GM23338 (cell line): ENCODE measurements around the gene U2SURP. TPM values are rescaled to one million over a fixed set of nuclear protein-coding genes. Genes with fewer than 3 reads are reported as not detected.
A peak's percentile ranks its signal among the peaks of the same experiment; 100 is the strongest.

ENCODE experiments used
- ATAC-seq: fragments of 200-7000 bp; cut with Tn5 transposase; 3 replicates; pipeline ENCODE4 v1.9.1; 2020
- DNase-seq: peaks from one replicate; pipeline ENCODE4 v3.0.0-alpha.2; 2015; ENCODE audit warnings: low spot score
- H2AFZ ChIP-seq: fragments of 200-600 bp; sonication (generic); 2 replicates; pipeline ENCODE4 v1.8.0; 2016; ENCODE audit warnings: antibody characterized with exemption, mild to moderate bottlenecking, moderate library complexity
- H3F3A ChIP-seq: fragments of 200-600 bp; sonication (generic); replicated peaks from 2 replicates; pipeline ENCODE4 v1.8.0; 2017; ENCODE audit warnings: antibody characterized with exemption, mixed run types, low read depth
- H3K27ac ChIP-seq: fragments of 200-600 bp; sonication (generic); 2 replicates; pipeline ENCODE4 v1.6.1; 2016; ENCODE audit warnings: low read depth
- H3K27me3 ChIP-seq: fragments of 200-600 bp; sonication (generic); 2 replicates; pipeline ENCODE4 v1.8.0; 2016; ENCODE audit warnings: mild to moderate bottlenecking, mixed run types, moderate library complexity; ENCODE audit not compliant: insufficient read depth
- H3K36me3 ChIP-seq: fragments of 200-600 bp; sonication (generic); 2 replicates; pipeline ENCODE4 v1.8.0; 2016; ENCODE audit warnings: mild to moderate bottlenecking; ENCODE audit not compliant: insufficient read depth
- H3K4me1 ChIP-seq: fragments of 200-600 bp; sonication (generic); 2 replicates; pipeline ENCODE4 v1.8.0; 2016; ENCODE audit warnings: mild to moderate bottlenecking, moderate library complexity; ENCODE audit not compliant: insufficient read depth
- H3K4me2 ChIP-seq: fragments of 200-600 bp; sonication (generic); 2 replicates; pipeline ENCODE4 v1.7.1; 2017; ENCODE audit warnings: mixed run types
- H3K4me3 ChIP-seq: fragments of 200-600 bp; sonication (generic); 2 replicates; pipeline ENCODE4 v1.6.1; 2016; ENCODE audit warnings: mixed run types
- H3K79me2 ChIP-seq: fragments of 200-600 bp; sonication (generic); replicated peaks from 2 replicates; pipeline ENCODE4 v1.8.0; 2017; ENCODE audit warnings: mild to moderate bottlenecking; ENCODE audit not compliant: insufficient read depth
- H3K9me2 ChIP-seq: fragments of 200-600 bp; sonication (generic); 2 replicates; pipeline ENCODE4 v1.8.0; 2017; ENCODE audit not compliant: insufficient read depth
- H4K20me1 ChIP-seq: fragments of 200-600 bp; sonication (generic); replicated peaks from 2 replicates; pipeline ENCODE4 v1.8.0; 2017; ENCODE audit warnings: mild to moderate bottlenecking; ENCODE audit not compliant: insufficient read depth
- H3K27ac Mint-ChIP-seq: 2 replicates; pipeline ENCODE4 v1.8.0; 2020; ENCODE audit warnings: inconsistent platforms, mild to moderate bottlenecking, moderate library complexity, mixed read lengths
- H3K27me3 Mint-ChIP-seq: 3 replicates; pipeline ENCODE4 v1.8.0; 2022; ENCODE audit warnings: low read depth, mild to moderate bottlenecking, moderate library complexity, mixed read lengths, inconsistent platforms; ENCODE audit not compliant: insufficient read depth, poor library complexity
- H3K36me3 Mint-ChIP-seq: 3 replicates; pipeline ENCODE4 v1.8.0; 2021; ENCODE audit warnings: low read depth, mild to moderate bottlenecking, inconsistent platforms, moderate library complexity, mixed read lengths
- H3K4me1 Mint-ChIP-seq: 3 replicates; pipeline ENCODE4 v1.8.0; 2020; ENCODE audit warnings: mild to moderate bottlenecking, inconsistent platforms, mixed read lengths
- H3K4me3 Mint-ChIP-seq: 3 replicates; pipeline ENCODE4 v1.8.0; 2021; ENCODE audit warnings: moderate library complexity, mild to moderate bottlenecking, inconsistent platforms, mixed read lengths
- H3K9me3 Mint-ChIP-seq: 3 replicates; pipeline ENCODE4 v1.8.0; 2020; ENCODE audit warnings: moderate library complexity, mild to moderate bottlenecking, inconsistent platforms, mixed read lengths
- CREB1 ChIP-seq: fragments of 250-450 bp; sonication (Bioruptor Pico); IDR thresholded peaks from 2 replicates; pipeline ENCODE4 v1.5.0; 2020; ENCODE audit warnings: low read depth, mild to moderate bottlenecking, moderate library complexity
- CTCF ChIP-seq, 2 experiments: fragments of 200-600 bp in 1 of 2; sonication (generic) in 1 of 2; conservative IDR thresholded peaks; 2 replicates each; pipeline versions ENCODE4 v1.5.1 to v1.6.1; 2016 to 2017; ENCODE audit warnings: antibody characterized with exemption in 2 of 2, low read depth in 2 of 2, mild to moderate bottlenecking in 2 of 2, moderate library complexity in 1 of 2
- ETS1 ChIP-seq: IDR thresholded peaks from 2 replicates; pipeline ENCODE4 v1.6.1; 2016; ENCODE audit warnings: antibody characterized with exemption
- EZH2 ChIP-seq: fragments of 200-600 bp; sonication (generic); IDR thresholded peaks from one replicate; pipeline ENCODE4 v1.8.0; 2017; ENCODE audit warnings: antibody characterized with exemption, mild to moderate bottlenecking, low read depth; ENCODE audit not compliant: unreplicated experiment
- EZH2phosphoT487 ChIP-seq: fragments of 200-600 bp; sonication (generic); IDR thresholded peaks from one replicate; pipeline ENCODE4 v1.8.1; 2018; ENCODE audit warnings: antibody characterized with exemption; ENCODE audit not compliant: unreplicated experiment
- JUNB ChIP-seq: IDR thresholded peaks from one replicate; pipeline ENCODE4 v1.6.1; 2016; ENCODE audit warnings: antibody characterized with exemption; ENCODE audit not compliant: unreplicated experiment
- NANOG ChIP-seq: IDR thresholded peaks from 2 replicates; pipeline ENCODE4 v1.6.1; 2016; ENCODE audit warnings: antibody characterized with exemption, borderline replicate concordance
- POLR2AphosphoS5 ChIP-seq: IDR thresholded peaks from 2 replicates; pipeline ENCODE4 v1.6.1; 2016; ENCODE audit warnings: antibody characterized with exemption, low read depth
- REST ChIP-seq: IDR thresholded peaks from one replicate; pipeline ENCODE4 v1.6.1; 2018; ENCODE audit warnings: antibody characterized with exemption; ENCODE audit not compliant: unreplicated experiment
- STAT1 ChIP-seq: IDR thresholded peaks from one replicate; pipeline ENCODE4 v1.6.1; 2016; ENCODE audit warnings: antibody characterized with exemption; ENCODE audit not compliant: unreplicated experiment
- ZNF114 ChIP-seq: fragments of 250-450 bp; sonication (Bioruptor Pico); IDR thresholded peaks from 2 replicates; pipeline ENCODE4 v1.5.0; 2020; ENCODE audit warnings: mild to moderate bottlenecking, moderate library complexity
- ZNF331 ChIP-seq: fragments of 250-450 bp; sonication (Bioruptor Pico); IDR thresholded peaks from 2 replicates; pipeline ENCODE4 v1.5.0; 2020; ENCODE audit warnings: low read depth, mild to moderate bottlenecking, moderate library complexity
- polyA plus RNA-seq: library from polyadenylated mRNA; unstranded; fragments of >200 nt; fragmentation: Nextera tagmentation; extraction: Ambion mirVana; gene quantifications from 2 replicates; pipeline ENCODE4 v1.2.1, GENCODE V29; 2016
- total RNA-seq: library from RNA; depleted of rRNA; stranded (reverse); fragments of >200 nt; shearing (Covaris generic); gene quantifications from 2 replicates; pipeline ENCODE4 v1.2.3, GENCODE V29; 2014

Gene U2SURP
- total and polyA plus RNA-seq, 2 experiments from 2014 or later = 116 to 372 TPM

GRCh38 chr3:142984255-142984654, 17.1 kb upstream of the U2SURP start (continued):
- TF ChIP-seq REST (no peak), STAT1 (no peak), ZNF114 (CRISPR knock-in tag) (no peak), EZH2 (no peak), CREB1 (CRISPR knock-in tag) (no peak), EZH2phosphoT487 (no peak), JUNB (no peak), NANOG (no peak), ZNF331 (no peak), POLR2AphosphoS5 (no peak), ETS1 (no peak)

- Mint-ChIP-seq H3K9me3 (no peaks in the 10 kb centered on the region), H3K27me3 (peaks cover 3% of the 10 kb centered on the region), H3K4me1 (peaks cover 13% of the 10 kb centered on the region), H3K4me3 (no peak overlapping the region), H3K27ac (no peak overlapping the region), H3K36me3 (no peaks in the 10 kb centered on the region)
- Histone ChIP-seq H3K27me3 (no peaks in the 10 kb centered on the region), H3K79me2 (no peaks in the 10 kb centered on the region), H3F3A (no peaks in the 10 kb centered on the region), H3K4me2 (no peak overlapping the region), H3K27ac (no peak overlapping the region), H3K36me3 (no peaks in the 10 kb centered on the region), H4K20me1 (no peaks in the 10 kb centered on the region), H3K4me3 (no peak overlapping the region), H3K9me2 (no peaks in the 10 kb centered on the region), H2AFZ (no peak overlapping the region), H3K4me1 (peaks cover 2% of the 10 kb centered on the region; the same call in 1 of the 2 replicates)
- peak; percentile 51 for ATAC-seq
- peak; percentile 58 for DNase-seq
- no peak for TF ChIP-seq JUNB
- TF ChIP-seq CTCF (conservative IDR thresholded peaks at IDR 0.05; ENCODE audit: low read depth in 2 of 2) = peak; percentile 54 to 89
These were observed 14.2 kb upstream of the U2SURP start for GRCh38 chr3:142987080-142987700.
